Uterus (tissue), 2 donors: Measurements from ENCODE around the gene OR1J2.

Experiments
- CTCF ChIP-seq, 4 experiments: fragments of 200-600 bp in 2 of 4; fragments of 450-650 bp in 2 of 4; sonication (generic) in 2 of 4; IDR thresholded peaks; one replicate each; pipeline ENCODE4 v1.5.1; 2016 to 2019; ENCODE audit warnings: antibody characterized with exemption in 4 of 4, mild to moderate bottlenecking in 2 of 4, moderate library complexity in 1 of 4
- POLR2A ChIP-seq, 2 donors: fragments of 450-650 bp; IDR thresholded peaks; one replicate each; pipeline ENCODE4 v1.6.1; 2016; ENCODE audit warnings: antibody characterized with exemption in 2 of 2, mild to moderate bottlenecking in 1 of 2, moderate library complexity in 1 of 2

- no peak for TF ChIP-seq POLR2A (IDR thresholded peaks at IDR 0.05)
- no peak for TF ChIP-seq CTCF (IDR thresholded peaks at IDR 0.05)
These were observed 32.8 kb upstream of the OR1J2 start, which contains the start of gene OR1J1 for GRCh38 chr9:122477826-122478225.
